GM21423 (cell line): Measurements from ENCODE around the gene PIGQ.

Source experiments
- ATAC-seq: cut with Tn5 transposase; IDR thresholded peaks from one replicate; pipeline ENCODE4 v1.9.1; 2021; ENCODE audit warnings: mild to moderate bottlenecking, moderate library complexity; ENCODE audit not compliant: unreplicated experiment

PIGQ gene

GRCh38 chr16:598823-599739 lies 29.3 kb downstream of the PIGQ start:
- no peak for ATAC-seq

GRCh38 chr16:600781-601180 lies 31.0 kb downstream of the PIGQ start:
- ATAC-seq = no peak

GRCh38 chr16:603933-604332 lies 34.2 kb downstream of the PIGQ start:
- ATAC-seq = no peak

GRCh38 chr16:606656-607307 lies 37.0 kb downstream of the PIGQ start:
- no peak for ATAC-seq

- ATAC-seq = no peak
Measured at GRCh38 chr16:608019-608418, 38.3 kb downstream of the PIGQ start.

GRCh38 chr16:609316-609715 lies 39.5 kb downstream of the PIGQ start:
- ATAC-seq = no peak

- ATAC-seq = no peak
Measured at GRCh38 chr16:609984-610383, 40.2 kb downstream of the PIGQ start.

GRCh38 chr16:610513-611381 lies 41.0 kb downstream of the PIGQ start:
- ATAC-seq = no peak

- no peak for ATAC-seq
Measured at GRCh38 chr16:615122-615521, 45.4 kb downstream of the PIGQ start.

GRCh38 chr16:616733-617586 lies 47.2 kb downstream of the PIGQ start:
- ATAC-seq = no peak

GRCh38 chr16:617855-618254 lies 48.1 kb downstream of the PIGQ start:
- ATAC-seq = no peak

GRCh38 chr16:619476-620100 lies 49.8 kb downstream of the PIGQ start:
- no peak for ATAC-seq

- no peak for ATAC-seq
Measured at GRCh38 chr16:620700-621525, 51.1 kb downstream of the PIGQ start.

GRCh38 chr16:621526-622105 lies 51.8 kb downstream of the PIGQ start:
- ATAC-seq = no peak

GRCh38 chr16:622920-623280 lies 53.1 kb downstream of the PIGQ start:
- ATAC-seq = no peak

- no peak for ATAC-seq
Measured at GRCh38 chr16:624526-625070, 54.8 kb downstream of the PIGQ start.

GRCh38 chr16:625117-625976 lies 55.6 kb downstream of the PIGQ start:
- no peak for ATAC-seq
